Neuronal stem cell (in vitro differentiated cells): ENCODE results near the gene XPR1. TPM values are rescaled to one million over a fixed set of nuclear protein-coding genes. Genes with fewer than 3 reads are reported as not detected.
A peak's percentile ranks its signal among the peaks of the same experiment; 100 is the strongest.

Experiments
- DNase-seq: peaks from one replicate; pipeline ENCODE4 v3.0.0-alpha.2; 2013; ENCODE audit warnings: low spot score
- H2AFZ ChIP-seq: one replicate; pipeline ENCODE4 v1.6.1; 2013; ENCODE audit warnings: mild to moderate bottlenecking, low read length, inconsistent platforms
- H2AK5ac ChIP-seq: 2 replicates; pipeline ENCODE4 v1.6.1; 2013; ENCODE audit warnings: low read depth, mild to moderate bottlenecking, inconsistent platforms, low read length, moderate library complexity, mixed read lengths
- H2BK120ac ChIP-seq: 2 replicates; pipeline ENCODE4 v1.6.1; 2013; ENCODE audit warnings: low read depth, mild to moderate bottlenecking, inconsistent platforms, low read length, moderate library complexity, mixed read lengths
- H2BK12ac ChIP-seq: one replicate; pipeline ENCODE4 v1.6.1; 2013; ENCODE audit warnings: low read length, inconsistent platforms
- H2BK15ac ChIP-seq: 2 replicates; pipeline ENCODE4 v1.6.1; 2013; ENCODE audit warnings: mild to moderate bottlenecking, low read length, inconsistent platforms, mixed read lengths
- H2BK5ac ChIP-seq: one replicate; pipeline ENCODE4 v1.6.1; 2013; ENCODE audit warnings: inconsistent platforms, mild to moderate bottlenecking, low read length, moderate library complexity
- H3K14ac ChIP-seq: one replicate; pipeline ENCODE4 v1.6.1; 2013; ENCODE audit warnings: low read length, inconsistent platforms
- H3K18ac ChIP-seq: 2 replicates; pipeline ENCODE4 v1.6.1; 2013; ENCODE audit warnings: low read length, inconsistent platforms
- H3K23ac ChIP-seq: 2 replicates; pipeline ENCODE4 v1.6.1; 2013; ENCODE audit warnings: low read depth, mild to moderate bottlenecking, mixed read lengths, low read length, inconsistent platforms; ENCODE audit not compliant: poor library complexity
- H3K27ac ChIP-seq: replicated peaks from 3 replicates; pipeline ENCODE4 v1.5.1; 2013; ENCODE audit warnings: low read length, inconsistent platforms
- H3K27me3 ChIP-seq, 3 experiments: 2 replicates each; pipeline ENCODE4 v1.6.1; 2013; ENCODE audit warnings: low read length in 3 of 3, mild to moderate bottlenecking in 2 of 3, inconsistent platforms in 1 of 3, low read depth in 1 of 3, mixed read lengths in 1 of 3, moderate library complexity in 1 of 3; ENCODE audit not compliant: control insufficient read depth in 3 of 3, insufficient read depth in 3 of 3
- H3K36me3 ChIP-seq, 2 donors: replicated peaks in 1 of 2; 2 replicates each; pipeline ENCODE4 v1.6.1; 2013; ENCODE audit warnings: low read length in 2 of 2; ENCODE audit not compliant: control insufficient read depth in 2 of 2, insufficient read depth in 2 of 2
- H3K4ac ChIP-seq: 2 replicates; pipeline ENCODE4 v1.6.1; 2013; ENCODE audit warnings: inconsistent platforms, mild to moderate bottlenecking, low read length, moderate library complexity
- H3K4me1 ChIP-seq, 2 donors: 1 replicate in 1 of 2; 2 replicates in 1 of 2; pipeline ENCODE4 v1.6.1; 2013; ENCODE audit warnings: low read length in 2 of 2, low read depth in 1 of 2; ENCODE audit not compliant: control insufficient read depth in 2 of 2, insufficient read depth in 1 of 2
- H3K4me2 ChIP-seq: one replicate; pipeline ENCODE4 v1.6.1; 2013; ENCODE audit warnings: mild to moderate bottlenecking, low read length, inconsistent platforms; ENCODE audit not compliant: insufficient read depth, poor library complexity, severe bottlenecking
- H3K4me3 ChIP-seq, 2 donors: 2 replicates each; pipeline ENCODE4 v1.5.1; 2013; ENCODE audit warnings: low read length in 2 of 2, mild to moderate bottlenecking in 2 of 2, inconsistent platforms in 1 of 2, moderate library complexity in 1 of 2
- H3K79me1 ChIP-seq: one replicate; pipeline ENCODE4 v1.6.1; 2013; ENCODE audit warnings: low read depth, mild to moderate bottlenecking, inconsistent platforms, low read length, moderate library complexity
- H3K9ac ChIP-seq: one replicate; pipeline ENCODE4 v1.6.1; 2013; ENCODE audit warnings: mild to moderate bottlenecking, low read depth, low read length, inconsistent platforms; ENCODE audit not compliant: poor library complexity
- H3K9me3 ChIP-seq, 2 donors: replicated peaks in 1 of 2; 2 replicates each; pipeline versions ENCODE3 to v1.6.1; 2013; ENCODE audit warnings: low read length in 2 of 2, mild to moderate bottlenecking in 2 of 2, inconsistent platforms in 1 of 2, low read depth in 1 of 2, mixed read lengths in 1 of 2, moderate library complexity in 1 of 2; ENCODE audit not compliant: control insufficient read depth in 2 of 2, insufficient read depth in 1 of 2
- H4K8ac ChIP-seq: one replicate; pipeline ENCODE4 v1.6.1; 2013; ENCODE audit warnings: low read depth, mild to moderate bottlenecking, inconsistent platforms, low read length, moderate library complexity
- H4K91ac ChIP-seq: one replicate; pipeline ENCODE4 v1.6.1; 2013; ENCODE audit warnings: low read length, low read depth, mild to moderate bottlenecking, inconsistent platforms; ENCODE audit not compliant: poor library complexity
- WGBS, 2 donors: extraction: QIAGEN DNeasy Blood & Tissue Kit; methylation state at CpG; one replicate each; pipeline ENCODE4 v1.1.7; 2013; ENCODE audit warnings: missing lambda C conversion rate in 2 of 2, mixed read lengths in 1 of 2; ENCODE audit not compliant: insufficient read length in 2 of 2, insufficient replicate concordance in 1 of 2; ENCODE audit errors: extremely low coverage in 2 of 2; 5-methylcytosine and 5-hydroxymethylcytosine counted together
- polyA plus RNA-seq, 2 experiments: library from polyadenylated mRNA; stranded (reverse); fragments of 200-250 nt; gene quantifications; one replicate each; pipeline ENCODE4 v1.2.3, GENCODE V29; 2013

The XPR1 gene
- 45.8 TPM for polyA plus RNA-seq (2013, experiment 1 of 2)
- polyA plus RNA-seq (2013, experiment 2 of 2), result 46.5 TPM

GRCh38 chr1:180631766-180632325 lies at the start of gene XPR1:
TSS of gene XPR1 (plus strand) at chr1:180632022. CDS start at chr1:180632202, 180 bp downstream.
- H3K18ac ChIP-seq, result peak within 1 kb of the TSS; percentile 99
- H3K9me3 ChIP-seq, result no peaks in the 10 kb centered on the region
- peak within 1 kb of the TSS; percentile 89 to 98 for H3K4me3 ChIP-seq
- H3K36me3 ChIP-seq, result peaks cover 0 to 2% of the 10 kb centered on the region in 2 donors
- peak within 1 kb of the TSS; percentile 99 for H3K9ac ChIP-seq
- peak within 1 kb of the TSS; percentile 32 for H4K8ac ChIP-seq
- H4K91ac ChIP-seq, result no peak within 1 kb of the TSS
- peaks cover 0 to 2% of the 10 kb centered on the region in 2 donors for H3K4me1 ChIP-seq
- peak within 1 kb of the TSS; percentile 78 for H3K4me2 ChIP-seq
- H2BK5ac ChIP-seq, result peak within 1 kb of the TSS; percentile 95
- peak within 1 kb of the TSS; percentile 100 for H3K23ac ChIP-seq
- no peak within 1 kb of the TSS for H2BK12ac ChIP-seq
- no CpG with 5 or more reads among the region's 41 CpGs for WGBS, 2 donors
- peak within 1 kb of the TSS; percentile 90 for H2BK120ac ChIP-seq
- peak within 1 kb of the TSS; percentile 91 for H2BK15ac ChIP-seq
- H3K14ac ChIP-seq, result peak within 1 kb of the TSS; percentile 87
- H2AFZ ChIP-seq, result peak within 1 kb of the TSS; percentile 91
- no peak within 1 kb of the TSS for H3K4ac ChIP-seq
- no peaks in the 10 kb centered on the region for H3K27me3 ChIP-seq
- DNase-seq, result peak; percentile 98
- peak within 1 kb of the TSS; percentile 97 for H3K27ac ChIP-seq
- peak within 1 kb of the TSS; percentile 60 for H2AK5ac ChIP-seq
- H3K79me1 ChIP-seq, result peaks cover 2% of the 10 kb centered on the region

GRCh38 chr1:180584869-180585268 lies 47.0 kb upstream of the XPR1 start:
- Histone ChIP-seq H3K27ac (no peak overlapping the region), H3K36me3 (no peaks in the 10 kb centered on the region), H3K9me3 (peaks cover 0 to 7% of the 10 kb centered on the region in 2 donors)

GRCh38 chr1:180585994-180586359 lies 45.8 kb upstream of the XPR1 start:
- H3K23ac ChIP-seq, result no peak overlapping the region
- H3K79me1 ChIP-seq, result no peaks in the 10 kb centered on the region
- peaks cover 2 to 3% of the 10 kb centered on the region in 2 donors for H3K4me1 ChIP-seq
- H2BK12ac ChIP-seq, result no peak overlapping the region
- H3K9ac ChIP-seq, result no peak overlapping the region
- peak overlapping the region; percentile 10 for H2BK15ac ChIP-seq
- no peaks in the 10 kb centered on the region for H3K27me3 ChIP-seq
- H3K4ac ChIP-seq, result no peak overlapping the region
- H2AFZ ChIP-seq, result peak overlapping the region; percentile 68
- no peak overlapping the region for H3K4me3 ChIP-seq
- no peak overlapping the region for H2AK5ac ChIP-seq
- DNase-seq, result no peak
- H3K27ac ChIP-seq, result no peak overlapping the region
- no CpG with 5 or more reads among the region's 4 CpGs for WGBS, 2 donors
- H4K91ac ChIP-seq, result no peak overlapping the region
- no peak overlapping the region for H3K14ac ChIP-seq
- H3K36me3 ChIP-seq, result no peaks in the 10 kb centered on the region
- H4K8ac ChIP-seq, result no peak overlapping the region
- no peak overlapping the region for H2BK5ac ChIP-seq
- H3K18ac ChIP-seq, result no peak overlapping the region
- no peak overlapping the region for H2BK120ac ChIP-seq
- H3K4me2 ChIP-seq, result no peak overlapping the region
- peaks cover 0 to 7% of the 10 kb centered on the region in 2 donors for H3K9me3 ChIP-seq

More at GRCh38 chr1:180584869-180585268, 47.0 kb upstream of the XPR1 start:
- Histone ChIP-seq H3K9ac (no peak overlapping the region), H2BK5ac (no peak overlapping the region), H2BK15ac (no peak overlapping the region), H3K4me1 (peaks cover 7 to 12% of the 10 kb centered on the region in 2 donors), H3K4me2 (no peak overlapping the region), H2AK5ac (no peak overlapping the region), H3K14ac (no peak overlapping the region), H3K4ac (no peak overlapping the region), H4K8ac (no peak overlapping the region), H2AFZ (no peak overlapping the region), H4K91ac (no peak overlapping the region), H2BK12ac (no peak overlapping the region), H2BK120ac (no peak overlapping the region), H3K18ac (no peak overlapping the region), H3K27me3 (no peaks in the 10 kb centered on the region), H3K4me3 (no peak overlapping the region), H3K79me1 (no peaks in the 10 kb centered on the region), H3K23ac (no peak overlapping the region)
- WGBS, 2 donors, result no CpG with 5 or more reads among the region's 8 CpGs
- DNase-seq, result no peak

- Histone ChIP-seq H2BK15ac (no peak overlapping the region), H3K9ac (no peak overlapping the region), H3K9me3 (peaks cover 0 to 7% of the 10 kb centered on the region in 2 donors), H3K36me3 (no peaks in the 10 kb centered on the region), H2BK120ac (no peak overlapping the region), H3K4me1 (peaks cover 2 to 3% of the 10 kb centered on the region in 2 donors), H3K14ac (no peak overlapping the region), H3K27me3 (no peaks in the 10 kb centered on the region), H4K91ac (no peak overlapping the region), H4K8ac (no peak overlapping the region), H2BK12ac (no peak overlapping the region), H3K4me2 (no peak overlapping the region), H2AFZ (no peak overlapping the region), H2AK5ac (no peak overlapping the region), H3K4me3 (no peak overlapping the region), H2BK5ac (no peak overlapping the region), H3K18ac (no peak overlapping the region), H3K23ac (no peak overlapping the region), H3K4ac (no peak overlapping the region), H3K27ac (no peak overlapping the region), H3K79me1 (no peaks in the 10 kb centered on the region)
- DNase-seq, result no peak
- no CpG with 5 or more reads among the region's 1 CpG for WGBS, 2 donors
Observed at GRCh38 chr1:180586671-180587155, 45.1 kb upstream of the XPR1 start.
